A549 (cell line): ENCODE results near the gene P4HA3. TPM values are rescaled to one million over a fixed set of nuclear protein-coding genes. Genes with fewer than 3 reads are reported as not detected.
A peak's percentile ranks its signal among the peaks of the same experiment; 100 is the strongest.

Source experiments
- ATAC-seq, 2 experiments: fragments of 200-7000 bp in 1 of 2; fragments of >200 bp in 1 of 2; cut with Nextera tagmentation in 1 of 2; cut with Tn5 transposase in 1 of 2; 3 replicates each; pipeline versions ENCODE4 v1.8.0 to v1.9.1; 2018 to 2020; ENCODE audit warnings: mild to moderate bottlenecking in 1 of 2, moderate library complexity in 1 of 2
- CTCF ChIA-PET: fragments of 300-600 bp; sonication (Branson Sonifier 250); formaldehyde crosslinking; extraction: SDS; loops from one replicate; lab custom pipeline; 2021; ENCODE audit warnings: antibody characterized with exemption, inconsistent platforms; lab: Yijun Ruan, JAX
- POLR2A ChIA-PET: fragments of 350-600 bp; formaldehyde crosslinking; extraction: SDS; loops from one replicate; lab custom pipeline; 2021; ENCODE audit warnings: antibody characterized with exemption, inconsistent platforms; lab: Yijun Ruan, JAX
- DNase-seq, 2 experiments: peaks; one replicate each; pipeline versions ENCODE4 v3.0.0 to v3.0.0-alpha.2; 2011 to 2016; ENCODE audit warnings: low read depth in 1 of 2, low spot score in 1 of 2
- FAIRE-seq: peaks from 2 replicates; lab custom pipeline; 2011; peaks lifted over from hg19 to GRCh38; lab: Jason Lieb, UNC
- H3K27ac ChIP-seq, 2 experiments: fragments of >200 bp; sonication (Bioruptor Twin); formaldehyde crosslinking; 3 replicates each; pipeline ENCODE4 v1.5.1; 2016 to 2017
- H3K4me1 ChIP-seq: fragments of >200 bp; sonication (Bioruptor Twin); formaldehyde crosslinking; 3 replicates; pipeline ENCODE4 v1.6.1; 2016
- H3K4me2 ChIP-seq: fragments of >200 bp; sonication (Bioruptor Twin); formaldehyde crosslinking; 3 replicates; pipeline ENCODE4 v1.6.1; 2016
- H3K4me3 ChIP-seq: fragments of >200 bp; sonication (Bioruptor Twin); formaldehyde crosslinking; 3 replicates; pipeline ENCODE4 v1.5.1; 2016
- H3K9me3 ChIP-seq: fragments of >200 bp; sonication (Bioruptor Twin); formaldehyde crosslinking; 3 replicates; pipeline ENCODE4 v1.6.1; 2016
- CBX8 ChIP-seq: fragments of 200-600 bp; sonication (generic); IDR thresholded peaks from 2 replicates; pipeline ENCODE4 v1.6.1; 2016
- CEBPB ChIP-seq, 2 experiments: fragments of >200 bp in 1 of 2; sonication (Bioruptor Twin) in 1 of 2; formaldehyde crosslinking in 1 of 2; IDR thresholded peaks; 2 replicates each; pipeline ENCODE4 v1.6.1; 2012 to 2016
- EHF ChIP-seq: fragments of 250-450 bp; sonication (Bioruptor Pico); IDR thresholded peaks from 2 replicates; pipeline ENCODE4 v1.5.0; 2020; ENCODE audit warnings: mild to moderate bottlenecking
- EHMT2 ChIP-seq: fragments of 200-600 bp; sonication (generic); IDR thresholded peaks from 2 replicates; pipeline ENCODE4 v1.6.1; 2016; ENCODE audit warnings: antibody characterized with exemption, low read depth, mild to moderate bottlenecking, moderate library complexity
- EP300 ChIP-seq, 2 experiments: fragments of >200 bp; sonication (Bioruptor Twin); formaldehyde crosslinking; IDR thresholded peaks; 2 replicates in 1 of 2; 3 replicates in 1 of 2; pipeline ENCODE4 v1.6.1; 2016 to 2017
- ESRRA ChIP-seq: fragments of 150-350 bp; IDR thresholded peaks from 2 replicates; pipeline ENCODE4 v1.6.1; 2014; ENCODE audit warnings: mild to moderate bottlenecking, low read length, borderline replicate concordance
- FOSL2 ChIP-seq, 2 experiments: fragments of 450-650 bp in 1 of 2; fragments of >200 bp in 1 of 2; sonication (Bioruptor Twin) in 1 of 2; formaldehyde crosslinking; IDR thresholded peaks; 2 replicates each; pipeline versions ENCODE4 v1.5.0 to v1.6.1; 2016 to 2020; ENCODE audit warnings: mild to moderate bottlenecking in 1 of 2, moderate library complexity in 1 of 2
- GATA3 ChIP-seq: IDR thresholded peaks from 2 replicates; pipeline ENCODE4 v1.6.1; 2012; ENCODE audit warnings: borderline replicate concordance
- HDAC2 ChIP-seq: fragments of 200-600 bp; sonication (generic); IDR thresholded peaks from 2 replicates; pipeline ENCODE4 v1.6.1; 2016
- HOXB13 ChIP-seq: fragments of 250-450 bp; sonication (Bioruptor Pico); IDR thresholded peaks from 2 replicates; pipeline ENCODE4 v1.5.0; 2020; ENCODE audit warnings: low read depth, mild to moderate bottlenecking, moderate library complexity
- HOXB5 ChIP-seq: fragments of 250-450 bp; sonication (Bioruptor Pico); IDR thresholded peaks from 2 replicates; pipeline ENCODE4 v1.5.0; 2020; ENCODE audit warnings: mild to moderate bottlenecking, moderate library complexity
- JUNB ChIP-seq: fragments of >200 bp; sonication (Bioruptor Twin); formaldehyde crosslinking; IDR thresholded peaks from 2 replicates; pipeline ENCODE4 v1.6.1; 2016
- KDM1A ChIP-seq: fragments of 200-600 bp; sonication (generic); IDR thresholded peaks from 2 replicates; pipeline ENCODE4 v1.6.1; 2016; ENCODE audit warnings: low read depth, mild to moderate bottlenecking
- MAFK ChIP-seq: fragments of 450-650 bp; IDR thresholded peaks from 2 replicates; pipeline ENCODE4 v1.6.1; 2014; ENCODE audit not compliant: partially characterized antibody
- MAZ ChIP-seq: fragments of 150-350 bp; IDR thresholded peaks from 2 replicates; pipeline ENCODE4 v1.6.1; 2014; ENCODE audit warnings: antibody characterized with exemption, low read depth, low read length, borderline replicate concordance
- MYC ChIP-seq: IDR thresholded peaks from 2 replicates; pipeline ENCODE4 v1.6.1; 2012; ENCODE audit warnings: mild to moderate bottlenecking, inconsistent platforms, low read length, improper control_type of control experiment, borderline replicate concordance
- NR3C1 ChIP-seq: fragments of >200 bp; sonication (Bioruptor Twin); formaldehyde crosslinking; IDR thresholded peaks from 3 replicates; pipeline ENCODE4 v1.6.1; 2017
- POLR2AphosphoS2 ChIP-seq: conservative IDR thresholded peaks from 2 replicates; pipeline ENCODE4 v1.6.1; 2012; ENCODE audit warnings: low read length, improper control_type of control experiment, inconsistent platforms
- RCOR1 ChIP-seq: fragments of 150-350 bp; IDR thresholded peaks from 2 replicates; pipeline ENCODE4 v1.6.1; 2014; ENCODE audit warnings: antibody characterized with exemption, low read length, low read depth
- SMC3 ChIP-seq: fragments of >200 bp; sonication (Bioruptor Twin); formaldehyde crosslinking; IDR thresholded peaks from 3 replicates; pipeline ENCODE4 v1.6.1; 2018; ENCODE audit warnings: inconsistent platforms
- TP53 ChIP-seq: fragments of 250-450 bp; sonication (Bioruptor Pico); IDR thresholded peaks from 2 replicates; pipeline ENCODE4 v1.5.0; 2021; ENCODE audit warnings: mild to moderate bottlenecking, moderate library complexity
- ZC3H11A ChIP-seq: fragments of 450-650 bp; IDR thresholded peaks from 2 replicates; pipeline ENCODE4 v1.6.1; 2014; ENCODE audit warnings: antibody characterized with exemption, mild to moderate bottlenecking
- ZSCAN20 ChIP-seq: fragments of 250-450 bp; sonication (Bioruptor Pico); IDR thresholded peaks from 2 replicates; pipeline ENCODE4 v1.8.0; 2022; ENCODE audit warnings: mild to moderate bottlenecking, moderate library complexity
- WGBS: methylation state at CpG from one replicate; pipeline ENCODE4 v1.1.6; 2017; ENCODE audit errors: missing lambda C conversion rate; 5-methylcytosine and 5-hydroxymethylcytosine counted together
- polyA plus RNA-seq, 4 experiments: library from polyadenylated mRNA; depleted of rRNA in 3 of 4; stranded (reverse); fragments of >200 nt; fragmentation: RNase III in 1 of 4; extraction: RNeasy Plus Mini Kit Qiagen cat#74134 plus additional on column Dnase treatment in 1 of 4; gene quantifications; 2 replicates in 3 of 4; 3 replicates in 1 of 4; pipeline ENCODE4 v1.2.3, GENCODE V29; 2011 to 2017
- TF ChIP-seq, protein P1 (sequence below): IDR thresholded peaks from 2 replicates; pipeline ENCODE4 v1.6.1; 2012; ENCODE audit warnings: low read depth, borderline replicate concordance
- TF ChIP-seq, protein P2 (sequence below): fragments of >200 bp; sonication (Bioruptor Twin); formaldehyde crosslinking; IDR thresholded peaks from 2 replicates; pipeline ENCODE4 v1.6.1; 2016
- TF ChIP-seq, protein P3 (sequence below): fragments of 450-650 bp; IDR thresholded peaks from 2 replicates; pipeline ENCODE4 v1.6.1; 2014; ENCODE audit warnings: antibody characterized with exemption
- TF ChIP-seq, protein P4 (sequence below): fragments of 250-450 bp; sonication (Bioruptor Pico); IDR thresholded peaks from 2 replicates; pipeline ENCODE4 v1.5.0; 2021; ENCODE audit warnings: mild to moderate bottlenecking, moderate library complexity, borderline replicate concordance

The P4HA3 gene
- polyA plus RNA-seq, 2 of the 4 experiments (the other 2 are of a cell fraction) = 48.1 to 50.4 TPM

DNA sequence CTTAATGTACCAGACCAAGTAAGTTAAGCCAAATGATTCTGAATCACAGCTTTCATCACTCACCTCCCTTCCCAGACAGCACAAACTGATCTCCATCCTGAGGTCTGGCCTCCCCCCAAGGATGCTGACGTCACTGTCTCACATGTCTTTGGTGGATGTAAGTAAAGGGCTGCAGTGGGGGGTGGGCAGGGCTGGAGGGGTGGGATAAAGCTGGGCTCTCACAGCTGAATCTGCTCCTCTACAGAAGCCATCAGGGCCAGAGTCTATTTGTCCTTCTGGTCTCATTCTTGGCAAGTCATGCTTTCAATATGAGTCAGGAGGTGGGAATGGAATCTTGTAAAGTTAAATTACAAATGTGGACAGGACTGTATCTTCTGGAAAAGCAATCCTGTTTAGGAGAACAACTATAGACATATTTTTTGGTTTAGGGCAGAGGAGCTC, 32.7 kb downstream of the P4HA3 start (continued):
- no peak for TF ChIP-seq MAZ
- TF ChIP-seq CEBPB (IDR thresholded peaks at IDR 0.05) = peak in 1 of 2 experiments; percentile 35; a peak in 3 of 4 replicates
- peak; percentile 88 for TF ChIP-seq GATA3
- TF ChIP-seq SMC3 = peak; percentile 49

DNA sequence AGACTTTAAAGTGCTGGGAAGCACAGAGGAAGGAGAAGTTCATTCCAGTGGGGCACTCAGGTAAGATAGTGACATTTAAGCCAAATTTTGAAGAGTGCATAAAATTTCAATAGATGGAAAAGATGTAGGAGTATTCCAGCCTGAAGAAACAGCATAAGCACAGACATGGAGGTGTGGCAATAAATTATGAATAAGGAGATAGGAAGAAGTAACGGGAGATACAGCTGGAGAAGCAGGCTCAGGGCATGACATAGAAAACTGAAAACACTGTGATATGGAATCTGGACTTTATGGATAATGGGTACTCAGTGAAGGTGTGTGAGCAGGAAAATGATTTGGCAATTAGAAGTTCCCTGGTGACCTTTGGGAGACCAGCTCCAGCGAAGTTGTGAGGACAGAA, 33.3 kb downstream of the P4HA3 start:
- peak overlapping the region; percentile 65 for H3K4me2 ChIP-seq
- H3K27ac ChIP-seq = peak overlapping the region; percentile 94 to 98
- FAIRE-seq = peak; percentile 36

DNA sequence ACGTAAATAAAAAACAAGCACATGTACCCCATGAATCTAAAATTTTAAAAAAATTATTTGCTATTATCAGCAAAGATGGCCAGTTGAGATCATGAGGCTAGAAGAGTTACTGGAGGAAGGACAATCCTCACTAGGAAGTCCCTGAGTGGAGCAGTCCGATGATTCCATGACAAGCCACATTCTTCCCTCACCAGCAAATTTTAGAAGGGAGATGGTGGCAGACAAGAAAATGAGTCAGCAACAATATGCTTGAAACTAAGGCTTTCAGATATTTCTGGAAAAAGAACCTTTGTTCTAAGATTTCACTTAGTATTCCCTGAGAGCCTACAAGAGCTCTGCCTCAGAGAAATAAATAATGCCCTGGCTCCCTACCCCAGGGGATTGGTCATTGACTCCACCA, 34.9 kb downstream of the P4HA3 start:
- ATAC-seq (no peak), DNase-seq (no peak), FAIRE-seq (no peak)
- TF ChIP-seq EHF (no peak), CBX8 (no peak), FOSL2 (IDR thresholded peaks at IDR 0.05) (no peak), FOSL2 (CRISPR knock-in tag; IDR thresholded peaks at IDR 0.05) (no peak), RCOR1 (no peak), POLR2AphosphoS2 (no peak), CEBPB (IDR thresholded peaks at IDR 0.05) (no peak), ZC3H11A (no peak), ZSCAN20 (CRISPR knock-in tag) (no peak)
- TF ChIP-seq, protein P1, sequence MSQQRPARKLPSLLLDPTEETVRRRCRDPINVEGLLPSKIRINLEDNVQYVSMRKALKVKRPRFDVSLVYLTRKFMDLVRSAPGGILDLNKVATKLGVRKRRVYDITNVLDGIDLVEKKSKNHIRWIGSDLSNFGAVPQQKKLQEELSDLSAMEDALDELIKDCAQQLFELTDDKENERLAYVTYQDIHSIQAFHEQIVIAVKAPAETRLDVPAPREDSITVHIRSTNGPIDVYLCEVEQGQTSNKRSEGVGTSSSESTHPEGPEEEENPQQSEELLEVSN = no peak
- TF ChIP-seq, protein P2, sequence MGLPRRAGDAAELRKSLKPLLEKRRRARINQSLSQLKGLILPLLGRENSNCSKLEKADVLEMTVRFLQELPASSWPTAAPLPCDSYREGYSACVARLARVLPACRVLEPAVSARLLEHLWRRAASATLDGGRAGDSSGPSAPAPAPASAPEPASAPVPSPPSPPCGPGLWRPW = no peak
- no peak overlapping the region for H3K4me2 ChIP-seq
- H3K4me3 ChIP-seq = no peak overlapping the region
- no peaks in the 10 kb centered on the region for H3K9me3 ChIP-seq
- CTCF ChIA-PET = interaction anchor here (1.5 to 6.0 kb wide), 3 partner anchors 22 to 177 kb away, joined by 3 to 32 read pairs (median 5); no protein-coding TSS in a partner anchor
- WGBS = 89% methylated on average over 2 of the region's 2 CpGs
- peak overlapping the region; percentile 94 to 98 for H3K27ac ChIP-seq
- peaks cover 54% of the 10 kb centered on the region for H3K4me1 ChIP-seq
- POLR2A ChIA-PET = no interaction called here

More for the DNA sequence above, 33.3 kb downstream of the P4HA3 start:
- 16% methylated on average over 2 of the region's 2 CpGs for WGBS
- ChIA-PET POLR2A (interaction anchor here (0.6 to 1.8 kb wide), 6 partner anchors 10 to 215 kb away, joined by 3 to 8 read pairs (median 4); partner anchors contain the start of genes LIPT2 and PGM2L1), CTCF (interaction anchor here (0.6 to 6.0 kb wide), 8 partner anchors 13 to 462 kb away, joined by 3 to 32 read pairs (median 3); no protein-coding TSS in a partner anchor)
- Histone ChIP-seq H3K9me3 (no peaks in the 10 kb centered on the region), H3K4me3 (peak overlapping the region; percentile 17; the same call in 1 of the 3 replicates), H3K4me1 (peaks cover 64% of the 10 kb centered on the region)
- ATAC-seq (peak; percentile 26 to 36; a peak in 5 of 6 replicates), DNase-seq (peak in 1 of 2 experiments; percentile 55)
- TF ChIP-seq CEBPB (IDR thresholded peaks at IDR 0.05) (no peak), HDAC2 (no peak), EHMT2 (no peak), TP53 (no peak), KDM1A (no peak), EHF (no peak), ESRRA (no peak), HOXB5 (CRISPR knock-in tag) (no peak), HOXB13 (CRISPR knock-in tag) (no peak), NR3C1 (no peak), MYC (no peak), EP300 (IDR thresholded peaks at IDR 0.05) (no peak), JUNB (no peak), MAFK (no peak)
- TF ChIP-seq, protein P1 = no peak
- TF ChIP-seq, protein P3, sequence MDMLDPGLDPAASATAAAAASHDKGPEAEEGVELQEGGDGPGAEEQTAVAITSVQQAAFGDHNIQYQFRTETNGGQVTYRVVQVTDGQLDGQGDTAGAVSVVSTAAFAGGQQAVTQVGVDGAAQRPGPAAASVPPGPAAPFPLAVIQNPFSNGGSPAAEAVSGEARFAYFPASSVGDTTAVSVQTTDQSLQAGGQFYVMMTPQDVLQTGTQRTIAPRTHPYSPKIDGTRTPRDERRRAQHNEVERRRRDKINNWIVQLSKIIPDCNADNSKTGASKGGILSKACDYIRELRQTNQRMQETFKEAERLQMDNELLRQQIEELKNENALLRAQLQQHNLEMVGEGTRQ = no peak
- TF ChIP-seq, protein P4, sequence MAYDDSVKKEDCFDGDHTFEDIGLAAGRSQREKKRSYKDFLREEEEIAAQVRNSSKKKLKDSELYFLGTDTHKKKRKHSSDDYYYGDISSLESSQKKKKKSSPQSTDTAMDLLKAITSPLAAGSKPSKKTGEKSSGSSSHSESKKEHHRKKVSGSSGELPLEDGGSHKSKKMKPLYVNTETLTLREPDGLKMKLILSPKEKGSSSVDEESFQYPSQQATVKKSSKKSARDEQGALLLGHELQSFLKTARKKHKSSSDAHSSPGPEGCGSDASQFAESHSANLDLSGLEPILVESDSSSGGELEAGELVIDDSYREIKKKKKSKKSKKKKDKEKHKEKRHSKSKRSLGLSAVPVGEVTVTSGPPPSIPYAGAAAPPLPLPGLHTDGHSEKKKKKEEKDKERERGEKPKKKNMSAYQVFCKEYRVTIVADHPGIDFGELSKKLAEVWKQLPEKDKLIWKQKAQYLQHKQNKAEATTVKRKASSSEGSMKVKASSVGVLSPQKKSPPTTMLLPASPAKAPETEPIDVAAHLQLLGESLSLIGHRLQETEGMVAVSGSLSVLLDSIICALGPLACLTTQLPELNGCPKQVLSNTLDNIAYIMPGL (CRISPR knock-in tag) = no peak
